Measurements from ENCODE around the gene ALPP. TPM values are rescaled to one million over a fixed set of nuclear protein-coding genes. Genes with fewer than 3 reads are reported as not detected.
"Not testable (repeated sequence)": the region's sequence is repeated elsewhere in the genome, so short reads cannot be mapped to it uniquely, and the experiment has no call there.

Gene ALPP
- total RNA-seq, 1 donor = not detected

DNA sequence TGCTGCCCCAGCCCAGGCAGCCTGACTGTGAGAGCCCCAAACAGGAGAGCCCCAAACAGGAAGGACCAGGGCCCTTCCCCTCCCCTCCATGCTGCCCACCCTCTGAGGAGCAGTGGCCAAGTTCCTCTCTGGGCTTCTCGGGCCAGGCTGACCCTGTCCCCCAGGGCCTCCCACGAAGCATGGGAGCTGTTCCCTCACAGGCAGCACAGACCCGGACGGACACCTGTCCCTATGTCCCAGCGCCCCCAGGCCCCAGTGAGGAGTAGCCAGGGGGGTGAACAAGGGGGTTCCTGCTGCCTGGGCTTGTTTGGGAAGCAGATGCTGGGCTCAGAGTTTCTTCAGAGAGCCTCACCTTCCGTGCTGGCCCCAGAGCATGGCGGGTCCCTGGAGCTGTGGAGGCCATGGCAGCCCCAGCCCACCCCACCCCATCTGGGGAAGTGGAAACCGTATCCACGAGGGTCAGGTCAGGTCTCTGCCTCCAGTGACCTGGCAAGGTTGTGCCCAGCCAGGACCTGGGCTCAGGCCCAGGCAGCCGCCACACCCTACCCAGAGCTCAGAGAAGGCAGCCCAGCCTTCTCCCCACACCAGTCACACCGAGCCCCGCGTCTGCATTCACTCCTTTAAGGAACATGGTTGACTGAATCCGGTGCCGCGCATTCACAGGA lies 40.3 kb upstream of the ALPP start:
- H3K9me3 ChIP-seq (ENCODE audit: low read depth, low read length); H3K4me1 ChIP-seq (ENCODE audit: insufficient read depth, low read length); H3K27me3 ChIP-seq (ENCODE audit: insufficient read depth, low read length); H3K4me3 ChIP-seq (ENCODE audit: low read length): not testable (repeated sequence)

DNA sequence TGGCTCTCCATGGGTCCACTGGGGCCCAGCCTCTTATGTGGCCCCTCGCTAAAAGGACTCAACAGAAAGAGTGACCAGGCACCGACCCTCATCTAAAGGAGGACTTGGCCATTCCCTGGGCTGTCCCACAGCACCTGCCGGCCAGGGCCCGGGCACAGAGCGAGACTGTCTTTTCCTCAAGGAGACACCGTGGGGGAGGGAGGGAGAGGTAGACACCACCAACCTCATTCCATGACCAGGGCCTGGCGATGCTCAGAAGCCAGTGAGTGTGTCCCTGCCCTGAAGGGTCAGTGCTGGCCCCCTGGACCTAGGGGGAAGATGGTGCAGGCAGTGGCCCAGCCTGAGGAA lies 39.8 kb upstream of the ALPP start:
- Histone ChIP-seq H3K4me3 (ENCODE audit: low read length) (no peak overlapping the region), H3K4me1 (ENCODE audit: insufficient read depth, low read length) (no peaks in the 10 kb centered on the region), H3K27me3 (ENCODE audit: insufficient read depth, low read length) (no peaks in the 10 kb centered on the region), H3K9me3 (ENCODE audit: low read depth, low read length) (no peaks in the 10 kb centered on the region)

DNA sequence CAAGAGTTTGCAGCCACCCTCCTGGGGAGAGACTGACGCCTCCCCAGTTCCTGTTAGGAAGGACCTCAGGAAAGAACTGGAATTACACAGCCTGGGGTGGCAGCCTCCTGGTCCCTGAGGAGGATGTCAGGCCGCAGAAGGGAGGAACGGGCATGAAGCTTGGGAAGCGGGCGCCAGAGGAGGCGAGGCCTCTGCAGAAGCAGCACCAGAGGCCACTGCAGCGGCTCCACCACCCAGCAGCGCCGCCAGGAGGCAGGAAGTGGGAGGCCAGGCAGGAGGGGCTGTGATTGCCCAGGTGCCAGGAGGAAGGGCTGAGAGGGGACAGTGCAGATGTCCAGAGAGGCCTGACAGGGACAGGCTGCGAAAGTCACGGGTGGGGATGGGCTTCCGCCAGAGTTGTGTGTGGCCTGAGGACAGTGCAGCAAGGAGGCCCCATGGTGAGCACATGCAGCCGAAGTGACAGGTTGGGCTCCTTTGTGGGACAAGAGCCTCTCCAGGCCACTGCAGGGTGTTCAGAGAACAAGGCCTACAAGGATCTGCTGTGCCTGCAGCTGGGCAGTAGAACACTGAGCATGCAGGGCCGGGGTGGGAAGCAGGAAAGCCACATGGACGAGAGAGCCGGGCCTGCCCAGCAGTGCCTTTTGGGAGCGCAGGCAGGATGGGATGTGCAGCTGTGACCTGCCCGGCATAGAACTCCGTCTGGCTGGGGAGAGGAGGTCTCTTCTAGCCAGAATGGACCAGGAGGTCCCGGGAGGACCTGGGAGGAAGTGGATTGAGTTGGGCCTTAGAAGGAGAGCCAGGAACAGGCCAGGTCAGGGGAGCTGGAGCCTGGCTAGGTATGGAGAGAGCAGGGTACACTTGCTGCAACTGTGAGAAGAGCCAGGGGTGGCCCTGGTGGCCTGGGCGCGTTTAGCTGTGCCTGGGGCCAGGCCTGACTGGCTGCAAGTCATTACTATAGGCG lies 39.1 kb upstream of the ALPP start:
- Histone ChIP-seq H3K27me3 (ENCODE audit: insufficient read depth, low read length) (no peaks in the 10 kb centered on the region), H3K4me3 (ENCODE audit: low read length) (no peak overlapping the region), H3K9me3 (ENCODE audit: low read depth, low read length) (no peaks in the 10 kb centered on the region), H3K4me1 (ENCODE audit: insufficient read depth, low read length) (no peaks in the 10 kb centered on the region)

DNA sequence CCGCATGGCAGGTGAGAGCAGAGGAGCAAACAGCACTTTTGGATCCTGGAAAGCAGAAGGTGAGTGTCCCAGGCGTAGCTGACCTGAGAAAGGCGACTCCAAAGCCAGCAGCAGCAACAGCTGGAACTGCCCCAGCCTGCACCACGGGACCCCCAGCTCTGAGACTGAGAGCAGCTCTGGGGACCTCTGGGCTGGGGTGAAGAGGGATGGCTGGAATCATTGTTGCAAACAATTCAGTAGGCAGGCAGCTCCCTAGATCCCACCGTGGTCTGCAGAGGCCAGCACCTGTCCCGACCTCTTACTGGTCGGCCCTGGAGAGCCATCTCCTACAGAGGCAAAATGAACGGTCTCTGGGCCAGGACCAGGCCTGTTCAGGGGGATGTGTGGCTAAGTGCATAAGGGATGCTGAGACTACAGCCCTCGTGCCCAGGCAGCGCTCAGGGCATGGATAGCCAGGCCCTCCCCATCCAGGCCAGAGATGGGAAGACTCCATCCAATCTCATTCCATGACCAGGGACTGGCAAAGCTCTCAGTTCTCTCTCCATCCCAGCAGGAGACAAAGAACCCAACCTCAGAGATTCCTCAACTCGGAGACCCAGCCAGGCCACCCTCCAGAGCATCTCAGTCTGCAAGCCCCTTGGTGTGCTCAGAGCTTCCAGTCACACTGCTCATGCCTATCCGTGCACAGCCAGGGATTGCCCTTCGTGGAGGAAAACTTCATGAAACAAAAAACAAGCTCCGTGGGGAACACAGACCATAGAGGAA lies 38.2 kb upstream of the ALPP start:
- H3K4me3 ChIP-seq (ENCODE audit: low read length) = no peak overlapping the region
- no peaks in the 10 kb centered on the region for H3K9me3 ChIP-seq (ENCODE audit: low read depth, low read length)

DNA sequence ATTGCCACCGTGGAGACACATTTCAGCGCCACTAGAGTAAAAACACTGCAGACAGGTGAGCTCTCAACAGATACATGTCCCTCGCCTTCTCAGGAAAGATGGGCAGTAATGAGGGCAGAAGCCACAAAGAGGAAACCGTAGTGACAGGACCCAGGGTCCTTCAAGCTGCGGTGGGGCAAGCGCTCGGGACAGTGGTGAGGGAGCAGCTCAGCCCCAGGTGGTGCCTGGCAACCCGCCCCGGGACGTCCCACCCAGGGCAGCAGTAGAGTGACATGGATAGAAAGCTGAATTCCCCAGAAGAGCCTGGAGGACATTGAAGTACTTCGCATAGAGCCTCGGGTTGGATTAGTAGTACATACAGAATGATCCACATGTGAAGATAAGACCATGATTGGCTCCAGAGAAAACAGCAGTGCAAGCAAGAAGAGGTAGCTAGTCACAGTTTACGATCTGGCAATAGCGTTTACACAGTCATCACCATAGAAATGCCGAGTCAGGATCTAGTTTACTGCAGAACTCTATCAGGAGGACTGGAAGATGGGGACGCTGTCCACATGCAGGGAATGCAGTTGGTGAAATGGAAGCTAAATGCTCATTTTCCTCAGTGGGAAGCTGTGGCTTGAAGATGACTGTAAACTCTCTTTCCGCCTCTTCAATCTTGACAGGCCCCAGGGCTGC lies 37.4 kb upstream of the ALPP start:
- Histone ChIP-seq H3K9me3 (ENCODE audit: low read depth, low read length) (no peaks in the 10 kb centered on the region), H3K27me3 (ENCODE audit: insufficient read depth, low read length) (no peaks in the 10 kb centered on the region), H3K4me3 (ENCODE audit: low read length) (no peak overlapping the region), H3K4me1 (ENCODE audit: insufficient read depth, low read length) (no peaks in the 10 kb centered on the region)

More for the DNA sequence above, 38.2 kb upstream of the ALPP start:
- no peaks in the 10 kb centered on the region for H3K4me1 ChIP-seq (ENCODE audit: insufficient read depth, low read length)
- no peaks in the 10 kb centered on the region for H3K27me3 ChIP-seq (ENCODE audit: insufficient read depth, low read length)

DNA sequence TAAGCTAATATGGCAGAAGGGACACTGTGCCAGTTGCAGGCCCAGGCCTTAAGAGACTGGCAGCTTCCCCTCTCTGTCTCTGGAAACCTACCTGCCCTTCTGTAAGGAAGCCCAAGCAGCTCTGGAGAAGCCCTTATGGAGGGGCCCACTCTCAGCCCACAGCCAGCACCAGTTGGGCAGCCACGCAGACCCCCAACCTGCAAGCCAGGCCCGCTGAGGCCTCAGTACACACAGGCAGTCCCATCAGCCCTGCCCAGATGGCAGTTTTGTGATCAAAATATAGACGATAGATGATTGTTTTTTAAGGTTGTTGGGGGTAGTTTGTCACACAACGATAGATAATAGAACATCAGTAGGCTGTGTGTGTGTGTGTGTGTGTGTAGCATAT lies 36.8 kb upstream of the ALPP start:
- Histone ChIP-seq H3K9me3 (ENCODE audit: low read depth, low read length) (no peaks in the 10 kb centered on the region), H3K4me3 (ENCODE audit: low read length) (no peak overlapping the region), H3K27me3 (ENCODE audit: insufficient read depth, low read length) (no peaks in the 10 kb centered on the region), H3K4me1 (ENCODE audit: insufficient read depth, low read length) (no peaks in the 10 kb centered on the region)

DNA sequence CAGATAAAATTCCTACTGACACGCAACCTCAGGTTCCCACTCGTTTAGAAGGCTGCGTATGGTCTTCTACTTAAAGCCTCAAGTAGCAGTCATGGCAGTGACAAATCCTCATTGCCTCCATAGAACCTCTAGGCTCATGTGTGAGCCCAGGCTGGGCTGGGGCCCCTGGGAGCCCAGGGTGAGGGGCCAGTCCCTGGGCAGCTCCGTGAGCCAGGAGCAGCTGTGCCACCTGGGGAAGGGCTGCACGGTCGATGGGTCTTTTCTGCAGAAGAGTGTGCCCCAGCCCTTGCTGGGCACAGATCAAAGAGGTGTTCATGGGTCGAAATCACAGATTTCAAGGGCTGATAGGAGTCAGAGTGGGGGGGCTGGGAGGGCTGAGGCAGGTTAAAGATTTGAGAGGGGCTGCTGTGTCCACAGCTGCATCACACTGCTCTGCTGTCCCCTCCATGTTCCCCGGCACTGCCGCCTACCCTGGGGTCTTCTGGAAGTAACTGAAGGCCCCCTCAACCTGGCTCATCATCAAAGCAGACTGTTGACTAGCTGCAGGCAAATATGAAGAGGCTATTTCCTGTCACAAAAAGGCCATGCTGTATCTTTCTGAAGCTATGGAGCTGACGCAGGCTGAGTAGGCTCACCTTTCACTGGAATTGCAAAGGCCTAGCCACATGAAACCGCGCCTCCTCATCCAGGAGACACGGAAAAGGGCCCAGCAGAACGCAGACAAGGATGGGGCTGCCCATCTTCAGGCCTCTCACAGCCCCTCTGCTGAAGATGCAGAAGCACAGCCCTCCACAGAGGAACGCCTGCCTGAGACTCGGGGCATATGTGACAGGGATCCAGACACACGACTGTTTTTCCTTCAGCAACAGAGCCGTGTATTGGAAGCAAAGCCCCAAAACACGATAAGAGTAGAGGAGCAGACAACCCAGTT lies 35.7 kb upstream of the ALPP start:
- Histone ChIP-seq H3K4me1 (ENCODE audit: insufficient read depth, low read length) (no peaks in the 10 kb centered on the region), H3K9me3 (ENCODE audit: low read depth, low read length) (no peaks in the 10 kb centered on the region), H3K4me3 (ENCODE audit: low read length) (no peak overlapping the region), H3K27me3 (ENCODE audit: insufficient read depth, low read length) (no peaks in the 10 kb centered on the region)

DNA sequence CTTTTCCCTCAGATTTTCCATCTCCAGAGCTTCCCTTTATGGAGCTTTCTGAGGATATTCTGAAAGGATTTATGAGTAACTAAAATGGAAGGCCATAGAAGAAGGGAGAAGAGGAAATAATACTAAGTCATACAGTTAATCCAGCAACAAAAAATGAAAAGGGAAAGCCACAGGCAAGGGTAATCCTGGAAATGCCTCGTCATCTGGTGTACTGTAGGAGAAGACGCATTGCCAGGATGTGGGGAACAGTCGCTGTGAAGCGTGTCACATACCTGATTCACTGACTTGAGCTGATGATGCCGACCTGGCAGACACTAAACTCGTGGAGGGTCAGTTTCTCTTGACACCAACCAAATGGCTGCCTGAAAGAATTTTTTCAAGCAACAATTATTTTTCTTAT lies 34.7 kb upstream of the ALPP start:
- Histone ChIP-seq H3K4me3 (ENCODE audit: low read length) (no peak overlapping the region), H3K4me1 (ENCODE audit: insufficient read depth, low read length) (no peaks in the 10 kb centered on the region), H3K9me3 (ENCODE audit: low read depth, low read length) (no peaks in the 10 kb centered on the region), H3K27me3 (ENCODE audit: insufficient read depth, low read length) (no peaks in the 10 kb centered on the region)

DNA sequence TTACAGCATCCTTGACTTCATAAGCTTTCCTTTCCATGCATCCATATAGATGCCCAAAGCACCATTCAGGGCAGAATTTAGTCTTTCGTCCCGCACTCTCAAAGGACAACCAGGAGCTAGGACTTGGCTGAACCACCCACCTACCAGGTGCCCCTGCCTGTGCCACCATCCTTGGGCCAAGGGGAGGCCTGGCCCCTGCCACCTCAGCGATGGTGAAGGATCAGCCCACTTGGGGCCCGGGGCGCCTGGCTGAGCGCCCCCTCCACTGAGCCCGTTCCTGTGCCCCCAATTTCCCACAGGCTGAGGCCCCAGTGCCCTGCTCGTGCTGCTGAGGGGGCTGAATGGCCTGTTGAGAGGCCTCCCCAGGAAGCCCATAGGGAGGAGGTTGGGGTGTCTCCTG lies 33.3 kb upstream of the ALPP start:
- Histone ChIP-seq H3K27me3 (ENCODE audit: insufficient read depth, low read length) (peaks cover under 1% of the 10 kb centered on the region), H3K9me3 (ENCODE audit: low read depth, low read length) (no peaks in the 10 kb centered on the region), H3K4me1 (ENCODE audit: insufficient read depth, low read length) (peaks cover 6% of the 10 kb centered on the region)

DNA sequence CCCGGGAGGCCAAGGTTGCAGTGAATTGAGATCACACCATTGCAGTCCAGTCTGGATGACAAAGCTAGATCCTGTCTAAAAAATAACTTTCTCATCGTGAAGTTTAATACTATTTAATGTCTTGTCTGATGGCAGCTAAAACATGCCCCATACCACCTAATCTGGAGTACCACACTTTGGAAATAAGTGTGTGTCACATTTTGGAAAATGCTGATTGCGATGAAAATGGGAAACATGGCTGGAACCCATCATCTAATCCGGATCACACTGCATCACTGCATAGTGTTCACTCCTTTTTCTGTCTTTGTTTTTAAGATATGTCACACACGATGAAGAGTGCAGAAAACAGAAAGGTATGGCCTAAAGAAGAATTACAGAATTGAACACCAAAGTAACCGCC lies 31.2 kb upstream of the ALPP start:
- Histone ChIP-seq H3K9me3 (ENCODE audit: low read depth, low read length) (no peaks in the 10 kb centered on the region), H3K4me3 (ENCODE audit: low read length) (no peak overlapping the region), H3K27me3 (ENCODE audit: insufficient read depth, low read length) (peaks cover 16% of the 10 kb centered on the region), H3K4me1 (ENCODE audit: insufficient read depth, low read length) (peaks cover 6% of the 10 kb centered on the region)

More for the DNA sequence above, 33.3 kb upstream of the ALPP start:
- no peak overlapping the region for H3K4me3 ChIP-seq (ENCODE audit: low read length)

DNA sequence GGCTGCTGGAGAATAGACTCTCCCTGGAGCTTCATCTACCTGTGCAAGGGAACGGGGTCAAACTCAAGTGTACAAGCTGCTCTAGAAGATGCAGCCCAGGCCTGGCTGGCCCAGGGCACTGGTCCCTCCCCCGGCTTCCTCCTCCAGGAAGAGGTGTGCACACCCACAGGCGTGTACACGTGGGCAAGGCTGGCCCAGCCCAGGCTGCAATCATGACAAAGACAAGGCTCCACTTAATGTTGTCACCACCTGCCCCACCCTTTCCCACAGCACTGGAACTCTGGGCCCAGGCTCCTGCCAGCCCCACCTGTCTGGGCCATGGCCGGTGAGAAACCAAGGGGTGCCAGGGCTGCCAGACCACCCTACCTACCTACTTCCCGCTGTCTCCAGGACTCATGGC lies 29.6 kb upstream of the ALPP start:
- Histone ChIP-seq H3K4me3 (ENCODE audit: low read length) (no peak overlapping the region), H3K9me3 (ENCODE audit: low read depth, low read length) (no peaks in the 10 kb centered on the region), H3K4me1 (ENCODE audit: insufficient read depth, low read length) (peaks cover 6% of the 10 kb centered on the region), H3K27me3 (ENCODE audit: insufficient read depth, low read length) (peaks cover 23% of the 10 kb centered on the region)

DNA sequence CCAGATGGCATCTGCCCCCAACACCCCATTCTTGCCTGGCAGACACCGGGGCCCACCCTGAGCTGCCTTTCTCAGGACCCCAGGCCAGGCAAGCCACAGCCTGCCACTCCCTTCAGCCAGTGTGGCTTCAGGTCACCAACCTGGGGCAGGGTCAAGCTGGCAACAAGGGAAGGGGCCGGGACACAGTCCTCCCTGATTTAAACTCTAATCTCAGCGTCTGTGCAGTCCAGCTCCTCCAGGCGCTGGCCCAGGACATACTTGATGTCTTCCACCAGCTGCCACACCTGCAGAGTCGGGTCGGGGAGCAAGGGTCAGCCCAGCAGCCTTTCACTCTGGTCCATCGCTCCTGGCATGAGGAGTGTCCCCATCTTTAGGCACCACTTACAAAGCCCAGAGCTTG lies 29.0 kb upstream of the ALPP start:
- Histone ChIP-seq H3K27me3 (ENCODE audit: insufficient read depth, low read length) (peaks cover 23% of the 10 kb centered on the region), H3K4me3 (ENCODE audit: low read length) (no peak overlapping the region), H3K9me3 (ENCODE audit: low read depth, low read length) (no peaks in the 10 kb centered on the region), H3K4me1 (ENCODE audit: insufficient read depth, low read length) (peaks cover 6% of the 10 kb centered on the region)

DNA sequence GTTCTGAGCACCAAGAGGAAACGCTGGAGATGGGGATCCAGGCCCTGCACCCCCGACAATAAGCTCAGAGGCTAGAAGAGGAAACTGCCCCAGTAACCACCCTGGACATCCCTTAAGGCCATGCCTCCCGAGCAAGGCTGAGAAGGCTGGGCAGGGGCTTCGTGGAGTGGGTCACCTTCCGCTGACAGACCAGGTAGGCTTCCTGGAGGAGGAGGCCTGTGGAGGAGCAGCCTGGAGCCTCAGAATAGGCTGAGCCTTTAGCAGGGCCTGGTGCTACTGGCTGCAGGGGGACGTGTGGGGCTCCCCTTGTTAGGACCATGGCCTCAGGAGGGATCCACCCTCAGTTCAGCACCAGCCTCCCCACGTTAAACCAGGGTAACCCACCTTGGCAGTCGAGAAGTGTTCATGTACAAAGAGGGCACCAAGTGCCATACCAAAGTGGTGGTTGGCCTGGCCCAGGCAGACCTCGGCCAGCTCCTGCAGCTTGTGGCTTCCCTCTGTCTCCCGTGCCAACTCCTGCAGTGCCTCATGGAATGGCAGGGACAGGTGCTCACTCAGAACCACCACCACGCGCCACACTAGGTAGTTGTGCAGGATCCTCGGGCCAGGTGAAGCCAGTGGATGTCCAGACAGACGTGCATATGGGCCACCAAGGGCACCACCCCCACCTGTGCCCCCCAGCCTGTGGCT lies 28.5 kb upstream of the ALPP start:
- Histone ChIP-seq H3K9me3 (ENCODE audit: low read depth, low read length) (no peaks in the 10 kb centered on the region), H3K4me1 (ENCODE audit: insufficient read depth, low read length) (peaks cover 6% of the 10 kb centered on the region), H3K4me3 (ENCODE audit: low read length) (no peak overlapping the region), H3K27me3 (ENCODE audit: insufficient read depth, low read length) (peaks cover 23% of the 10 kb centered on the region)
